GM21737 (cell line): ENCODE results near the gene METTL25B.

Experiments
- ATAC-seq: cut with Tn5 transposase; IDR thresholded peaks from one replicate; pipeline ENCODE4 v1.9.1; 2021; ENCODE audit warnings: mild to moderate bottlenecking, moderate library complexity; ENCODE audit not compliant: unreplicated experiment

METTL25B gene

GRCh38 chr1:156700736-156701531, 27.3 kb upstream of the METTL25B start:
- ATAC-seq, result no peak

DNA sequence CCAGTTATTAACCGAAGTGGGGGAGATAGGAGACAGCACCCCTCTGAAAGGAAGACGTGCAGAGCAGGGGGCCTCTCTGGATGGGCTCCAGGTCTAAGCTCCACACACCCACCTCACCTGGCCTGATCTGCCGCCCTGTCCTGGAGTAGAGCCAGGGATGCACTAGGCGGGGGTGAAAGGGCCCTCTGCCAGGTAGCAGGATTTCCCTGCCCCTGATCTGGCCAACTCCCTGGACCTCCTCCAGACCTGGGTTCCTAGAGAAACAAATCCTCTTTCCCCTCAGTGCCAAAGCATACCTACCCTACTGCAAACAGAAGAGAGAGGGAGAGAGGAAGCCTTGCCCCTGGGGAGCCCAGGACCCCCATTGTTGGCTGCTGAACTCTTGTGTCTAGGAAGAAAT, 24.9 kb upstream of the METTL25B start:
- ATAC-seq, result no peak

DNA sequence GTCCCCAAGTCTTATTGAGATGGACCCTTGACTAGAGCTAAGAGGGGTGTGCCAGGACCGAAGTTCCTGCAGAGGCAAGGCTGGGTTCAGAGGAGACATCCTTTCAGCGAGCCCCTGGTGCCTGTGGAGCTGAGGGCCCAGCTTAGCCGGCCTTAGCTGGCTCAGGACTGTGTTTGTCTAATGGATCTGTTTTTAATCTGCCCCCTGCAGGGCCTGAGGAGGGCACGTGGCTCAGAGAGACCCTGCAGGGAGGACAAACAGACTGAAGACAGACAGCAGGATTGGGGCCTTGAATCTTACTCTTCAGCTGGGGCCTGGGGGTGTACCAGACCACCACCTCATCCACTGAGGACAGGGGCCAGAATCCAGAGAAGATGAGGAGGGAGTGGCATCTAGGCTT, 24.5 kb upstream of the METTL25B start:
- no peak for ATAC-seq

DNA sequence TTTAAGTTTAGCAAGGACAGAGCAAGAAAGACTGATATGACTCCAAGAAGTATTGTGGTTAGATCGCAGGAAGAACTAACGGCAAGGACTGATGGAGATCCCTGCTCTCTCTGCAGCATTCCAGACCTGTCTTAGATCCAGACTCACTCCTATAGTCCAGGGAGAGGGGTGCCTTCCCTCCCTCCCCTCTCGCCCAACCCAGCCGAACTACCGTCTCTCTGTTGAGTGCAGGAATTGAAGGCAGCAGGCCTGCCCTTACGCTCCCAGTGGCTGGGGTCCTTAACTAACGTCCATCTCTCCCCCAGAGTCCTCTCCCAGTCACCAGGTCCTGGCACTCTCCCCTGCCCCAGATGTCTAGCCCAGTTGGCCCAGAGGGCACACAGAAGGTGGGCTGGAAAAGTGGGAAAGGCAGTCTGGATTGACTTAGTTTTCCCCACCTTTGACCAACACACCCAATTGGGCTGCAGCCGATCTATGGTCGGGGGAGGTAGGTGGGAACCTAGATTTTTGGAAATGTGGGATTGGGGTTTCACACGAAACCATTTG, 24.0 kb upstream of the METTL25B start:
- no peak for ATAC-seq

DNA sequence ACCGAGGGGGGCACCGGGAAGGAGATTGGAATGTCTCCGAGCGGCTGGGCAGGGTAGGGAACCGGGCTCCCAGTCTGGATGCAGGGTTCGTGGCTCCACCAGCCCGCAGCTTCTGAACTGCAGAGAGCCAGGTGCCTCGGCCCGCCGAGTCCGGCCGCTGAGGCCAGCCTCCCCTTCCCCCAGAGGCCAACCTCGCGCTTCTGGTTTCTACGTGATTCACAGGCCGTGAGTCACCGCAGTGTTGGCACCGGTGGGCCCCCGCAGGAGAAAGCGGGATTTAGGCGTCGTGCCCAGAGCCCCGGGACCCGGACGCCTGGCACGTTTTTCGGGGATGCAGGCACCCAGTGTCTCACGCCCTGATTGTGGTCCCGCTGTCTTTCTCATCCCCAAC, 23.3 kb upstream of the METTL25B start:
- no peak for ATAC-seq

- no peak for ATAC-seq
Measured at GRCh38 chr1:156705321-156705917, 22.9 kb upstream of the METTL25B start, which contains the start of gene CRABP2. CRABP2 (minus strand) TSS chr1:156705583; CDS start chr1:156705446, 137 bp downstream.

DNA sequence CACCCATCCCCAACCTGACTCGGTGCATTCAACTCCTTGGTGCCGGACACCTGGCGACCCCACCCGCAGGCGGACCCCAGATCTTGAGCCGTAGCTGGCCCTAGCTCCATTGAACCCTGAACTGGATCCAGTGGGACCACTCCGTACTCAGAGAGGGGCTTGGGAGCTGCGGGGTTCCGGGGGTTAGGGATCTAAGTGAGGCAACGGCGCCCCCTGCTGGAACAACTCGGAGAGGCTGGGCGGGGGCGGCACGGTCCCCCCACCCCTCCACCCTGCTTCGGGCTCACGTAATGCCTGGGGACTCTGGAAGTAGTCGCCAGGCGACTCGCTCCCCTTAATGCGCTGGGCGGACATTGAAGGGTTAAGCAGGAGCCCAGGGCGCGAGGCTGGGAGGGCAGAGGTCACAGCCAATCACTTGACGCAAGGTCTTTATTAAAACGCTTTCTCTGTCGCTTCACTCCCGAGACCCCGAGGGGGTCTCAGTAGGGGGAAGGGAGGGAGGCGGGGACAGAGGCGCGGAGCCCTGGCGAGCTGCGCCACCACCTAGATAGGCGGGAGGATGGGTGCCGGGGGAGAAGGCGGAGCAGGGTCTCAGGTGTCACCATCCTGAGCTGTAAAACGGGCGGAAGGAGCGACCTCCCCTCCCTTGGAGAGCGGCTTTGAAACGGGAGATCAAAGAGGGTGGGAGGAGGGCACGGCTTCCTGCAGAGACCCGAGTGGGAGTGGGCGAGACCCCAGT, 22.2 kb upstream of the METTL25B start:
- no peak for ATAC-seq

DNA sequence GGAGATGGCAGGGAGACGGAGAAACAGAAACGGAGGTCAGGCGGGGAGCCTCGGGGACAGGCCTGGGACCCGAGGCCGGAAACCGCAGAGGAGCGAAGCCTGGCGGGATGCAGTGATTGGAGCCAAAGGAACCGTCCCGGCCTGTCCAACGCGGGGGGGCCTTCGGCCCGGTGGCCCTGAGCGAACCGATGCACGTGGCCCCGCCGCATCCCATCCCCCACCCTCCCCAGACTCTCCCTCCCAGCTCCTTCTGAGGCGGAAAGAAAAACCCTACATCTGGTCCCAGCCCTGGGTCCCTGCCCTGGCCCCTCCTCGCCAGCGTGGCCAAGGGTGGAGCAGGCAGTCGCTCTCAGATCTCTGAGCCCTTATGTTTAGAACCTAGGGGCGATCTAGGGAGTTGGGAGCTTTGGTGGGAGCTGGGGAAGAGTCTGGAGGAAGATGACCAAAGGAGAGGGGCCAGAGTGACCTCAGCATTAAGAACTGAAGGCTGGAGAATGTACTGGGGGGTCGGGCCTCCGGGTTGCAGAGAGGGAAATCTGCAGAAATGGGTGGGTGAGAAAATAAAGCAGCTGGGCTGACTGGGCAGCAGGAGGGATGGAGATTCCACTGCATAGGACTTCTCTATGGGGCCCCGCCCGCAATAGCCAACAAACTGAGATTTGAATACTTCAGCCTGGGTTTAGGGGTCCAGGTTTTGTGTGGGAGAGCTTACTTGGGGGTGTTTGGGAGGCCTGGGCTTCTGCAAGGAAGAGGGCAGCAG, 21.4 kb upstream of the METTL25B start:
- no peak for ATAC-seq

GRCh38 chr1:156707417-156708217, 20.7 kb upstream of the METTL25B start:
- no peak for ATAC-seq

- ATAC-seq, result no peak
Measured at GRCh38 chr1:156708218-156708661, 20.0 kb upstream of the METTL25B start.

- ATAC-seq, result no peak
Measured at GRCh38 chr1:156709031-156709430, 19.2 kb upstream of the METTL25B start.

- no peak for ATAC-seq
Measured at GRCh38 chr1:156709757-156710489, 18.3 kb upstream of the METTL25B start.

- ATAC-seq, result no peak
Measured at GRCh38 chr1:156711011-156711817, 17.1 kb upstream of the METTL25B start.

GRCh38 chr1:156712626-156713025, 15.6 kb upstream of the METTL25B start:
- ATAC-seq, result no peak

DNA sequence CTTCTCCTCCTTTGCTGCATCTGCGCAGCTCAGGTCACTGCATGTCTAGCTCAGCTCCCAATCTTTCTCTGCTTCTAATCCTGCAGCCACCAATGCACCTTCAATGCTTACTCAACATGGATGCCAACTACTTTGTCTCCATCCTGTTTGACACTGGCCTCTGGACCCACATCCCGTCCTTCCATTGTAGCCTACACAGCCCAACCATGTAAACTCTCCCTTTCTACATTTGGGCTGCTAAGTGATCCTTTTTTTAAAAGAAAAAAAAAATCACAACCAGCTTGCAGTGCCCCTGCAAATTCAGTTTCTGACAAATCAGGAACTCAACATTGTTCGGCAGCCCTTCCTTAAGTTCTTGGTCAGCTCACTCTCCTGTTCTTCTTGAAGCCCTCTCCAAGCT, 13.4 kb upstream of the METTL25B start:
- no peak for ATAC-seq

DNA sequence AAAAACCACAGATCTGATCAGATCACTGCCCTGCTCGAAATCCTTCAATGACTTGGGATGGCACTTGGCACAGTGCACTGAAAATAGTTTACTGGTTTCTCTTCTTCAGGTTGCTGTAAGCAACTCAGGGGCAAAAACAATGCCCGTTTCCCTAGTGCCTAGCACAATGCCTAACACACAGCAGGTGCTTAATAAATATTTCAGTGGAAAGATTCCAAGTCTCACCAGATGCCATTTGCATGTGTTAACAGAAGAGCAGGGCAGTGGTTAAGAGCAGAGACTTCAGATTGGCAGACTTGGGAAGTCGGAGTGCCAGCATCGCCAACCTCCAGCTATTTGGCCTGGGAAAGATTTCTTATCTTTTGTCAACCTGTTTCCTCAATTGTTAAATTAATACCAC, 10.9 kb upstream of the METTL25B start:
- ATAC-seq, result no peak

GRCh38 chr1:156721131-156721530, 7.1 kb upstream of the METTL25B start:
- ATAC-seq, result no peak

DNA sequence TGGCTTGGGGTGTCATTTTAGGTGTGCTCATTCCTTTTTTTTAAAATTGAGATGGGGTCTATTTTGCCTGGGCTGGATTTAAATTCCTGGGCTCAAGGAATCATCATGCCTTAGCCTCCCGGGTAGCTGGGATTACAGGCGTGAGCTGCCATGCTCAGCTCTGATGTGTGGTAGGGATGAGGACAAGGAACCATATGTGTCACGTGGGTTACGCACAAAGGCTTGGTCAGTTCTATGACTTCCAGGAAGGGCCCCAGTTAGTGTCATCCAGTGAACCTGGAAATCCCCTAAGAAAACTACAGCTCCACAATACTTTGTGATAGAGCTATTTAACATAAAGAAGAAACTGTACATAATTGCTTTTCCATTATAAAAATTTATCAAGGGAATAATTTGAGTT, 6.7 kb upstream of the METTL25B start:
- ATAC-seq, result no peak
